ENCODE measurements around the gene MTNR1B. TPM values are rescaled to one million over a fixed set of nuclear protein-coding genes. Genes with fewer than 3 reads are reported as not detected.

The MTNR1B gene
- polyA plus RNA-seq, 5 donors, result not detected

Other genes starting within 250 kb of the MTNR1B start
- 10 to 100 TPM in 4 of 5 donors, 1 to 10 TPM in 1; 9.6 to 22.8 (median 19.3) TPM for gene SLC36A4, start 228.3 kb downstream of the MTNR1B start, polyA plus RNA-seq (ENCODE audit: insufficient read depth in 1 of 5, insufficient read length in 5 of 5, low replicate concordance in 1 of 5)

Measured in right lung (tissue), 5 donors.